HG03159 (cell line): ENCODE data around the gene SELENBP1.
"Not testable (repeated sequence)": the region's sequence is repeated elsewhere in the genome, so short reads cannot be mapped to it uniquely, and the experiment has no call there.

ENCODE experiments used
- ATAC-seq: cut with Tn5 transposase; IDR thresholded peaks from one replicate; pipeline ENCODE4 v1.9.1; 2021; ENCODE audit warnings: mild to moderate bottlenecking, moderate library complexity; ENCODE audit not compliant: unreplicated experiment

Gene SELENBP1

GRCh38 chr1:151372058-151372934 lies at the start of gene SELENBP1:
Gene SELENBP1 (minus strand): TSS chr1:151372705. CDS start chr1:151372641, 64 bp downstream.
- no peak for ATAC-seq

GRCh38 chr1:151419819-151420218 lies 47.3 kb upstream of the SELENBP1 start:
- no peak for ATAC-seq

- ATAC-seq, result no peak
Observed at GRCh38 chr1:151418081-151418480, 45.6 kb upstream of the SELENBP1 start.

GRCh38 chr1:151416231-151416630 lies 43.7 kb upstream of the SELENBP1 start:
- no peak for ATAC-seq

GRCh38 chr1:151411884-151412283 lies 39.4 kb upstream of the SELENBP1 start:
- no peak for ATAC-seq

GRCh38 chr1:151408891-151409290 lies 36.4 kb upstream of the SELENBP1 start:
- no peak for ATAC-seq

- no peak for ATAC-seq
Observed at GRCh38 chr1:151407304-151407703, 34.8 kb upstream of the SELENBP1 start.

- ATAC-seq, result no peak
Observed at GRCh38 chr1:151406176-151406575, 33.7 kb upstream of the SELENBP1 start.

- ATAC-seq, result no peak
Observed at GRCh38 chr1:151405187-151405951, 32.9 kb upstream of the SELENBP1 start.

GRCh38 chr1:151403612-151404011 lies 31.1 kb upstream of the SELENBP1 start:
- no peak for ATAC-seq

GRCh38 chr1:151402764-151403163 lies 30.3 kb upstream of the SELENBP1 start:
- ATAC-seq, result no peak

- ATAC-seq, result no peak
Observed at GRCh38 chr1:151401860-151402259, 29.4 kb upstream of the SELENBP1 start.

GRCh38 chr1:151401125-151401788 lies 28.8 kb upstream of the SELENBP1 start:
- ATAC-seq, result no peak

GRCh38 chr1:151399324-151400171 lies 27.0 kb upstream of the SELENBP1 start, which contains the start of gene PSMB4:
Gene PSMB4 (plus strand): TSS chr1:151399573. CDS start chr1:151399588, 15 bp downstream.
- peak; percentile 69 for ATAC-seq

GRCh38 chr1:151396265-151396664 lies 23.8 kb upstream of the SELENBP1 start:
- ATAC-seq, result not testable (repeated sequence)

- ATAC-seq, result no peak
Observed at GRCh38 chr1:151393583-151393982, 21.1 kb upstream of the SELENBP1 start.

GRCh38 chr1:151391079-151391563 lies 18.6 kb upstream of the SELENBP1 start:
- no peak for ATAC-seq

- ATAC-seq, result not testable (repeated sequence)
Observed at GRCh38 chr1:151390221-151391078, 17.9 kb upstream of the SELENBP1 start.

GRCh38 chr1:151386002-151386401 lies 13.5 kb upstream of the SELENBP1 start:
- no peak for ATAC-seq
